Calu3 (cell line): ENCODE results near the gene C12orf56. TPM values are rescaled to one million over a fixed set of nuclear protein-coding genes. Genes with fewer than 3 reads are reported as not detected.
"Not testable (repeated sequence)": the region's sequence is repeated elsewhere in the genome, so short reads cannot be mapped to it uniquely, and the experiment has no call there.

Source experiments
- BruUV-seq: library from RNA; stranded (reverse); fragments of 400-500 nt; replicated peaks from 2 replicates; lab custom pipeline; 2021; lab: Mats Ljungman, UMichigan
- CTCF ChIA-PET: fragments of 300-600 bp; sonication (Branson Sonifier 250); formaldehyde crosslinking; loops from one replicate; lab custom pipeline; 2022; ENCODE audit warnings: antibody characterized with exemption; lab: Charles Lee
- DNase-seq: peaks from one replicate; pipeline ENCODE4 v3.0.0; 2022
- H3K27ac Mint-ChIP-seq: one replicate; pipeline ENCODE4 v1.8.0; 2022; ENCODE audit warnings: mixed read lengths; ENCODE audit not compliant: unreplicated experiment
- H3K27me3 Mint-ChIP-seq: one replicate; pipeline ENCODE4 v1.8.0; 2022; ENCODE audit warnings: mixed read lengths; ENCODE audit not compliant: unreplicated experiment
- H3K36me3 Mint-ChIP-seq: one replicate; pipeline ENCODE4 v1.8.0; 2022; ENCODE audit warnings: mild to moderate bottlenecking, moderate library complexity, mixed read lengths; ENCODE audit not compliant: insufficient read depth, unreplicated experiment
- H3K4me1 Mint-ChIP-seq: one replicate; pipeline ENCODE4 v1.8.0; 2022; ENCODE audit warnings: mild to moderate bottlenecking, low read depth, mixed read lengths; ENCODE audit not compliant: unreplicated experiment
- H3K4me3 Mint-ChIP-seq: one replicate; pipeline ENCODE4 v1.8.0; 2022; ENCODE audit warnings: mild to moderate bottlenecking, low read depth, moderate library complexity, mixed read lengths; ENCODE audit not compliant: unreplicated experiment
- H3K9me3 Mint-ChIP-seq: one replicate; pipeline ENCODE4 v1.8.0; 2022; ENCODE audit warnings: low read depth, mixed read lengths; ENCODE audit not compliant: unreplicated experiment
- intact Hi-C: fragments of 100-400 bp; cut with micrococcal nuclease; formaldehyde crosslinking; loops from one replicate; pipeline ENCODE4 v1.10.0; 2022; ENCODE audit not compliant: unreplicated experiment
- total RNA-seq: library from RNA; stranded (reverse); gene quantifications from 2 replicates; pipeline ENCODE4 v1.2.3, GENCODE V29; 2022
- TF ChIP-seq, protein P1 (sequence below): fragments of 200-600 bp; IDR thresholded peaks from one replicate; pipeline ENCODE4 v1.8.0; 2022; ENCODE audit warnings: antibody characterized with exemption; ENCODE audit not compliant: unreplicated experiment

The C12orf56 gene
- total RNA-seq, 1 experiment from 2014 or later: 4.7 TPM

DNA sequence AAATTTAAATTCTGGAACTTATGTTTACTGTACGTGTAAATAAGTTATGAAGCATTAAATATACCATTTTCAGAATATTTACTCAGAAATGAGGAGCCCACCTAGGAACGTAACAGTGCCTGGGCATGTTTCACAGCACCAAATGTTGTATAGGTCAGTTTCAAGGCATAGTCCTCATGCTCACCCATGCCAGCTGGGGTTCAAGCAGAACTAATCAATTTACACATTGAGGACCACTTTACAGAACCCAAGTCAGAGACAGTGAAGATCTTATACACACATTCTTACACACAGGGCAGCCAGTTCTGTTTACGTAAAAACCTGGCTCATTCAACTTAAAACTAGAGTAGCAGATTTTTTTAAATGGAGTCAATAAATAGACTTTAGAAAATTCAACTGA is 170.5 kb downstream of the C12orf56 start:
- CTCF ChIA-PET: no interaction called here
- BruUV-seq: no TSS peak
- DNase-seq: no peak
- Mint-ChIP-seq H3K9me3 (no peaks in the 10 kb centered on the region), H3K4me1 (peaks cover 6% of the 10 kb centered on the region), H3K27ac (no peak overlapping the region), H3K36me3 (peaks cover 22% of the 10 kb centered on the region), H3K27me3 (no peaks in the 10 kb centered on the region), H3K4me3 (no peak overlapping the region)
- TF ChIP-seq, protein P1, sequence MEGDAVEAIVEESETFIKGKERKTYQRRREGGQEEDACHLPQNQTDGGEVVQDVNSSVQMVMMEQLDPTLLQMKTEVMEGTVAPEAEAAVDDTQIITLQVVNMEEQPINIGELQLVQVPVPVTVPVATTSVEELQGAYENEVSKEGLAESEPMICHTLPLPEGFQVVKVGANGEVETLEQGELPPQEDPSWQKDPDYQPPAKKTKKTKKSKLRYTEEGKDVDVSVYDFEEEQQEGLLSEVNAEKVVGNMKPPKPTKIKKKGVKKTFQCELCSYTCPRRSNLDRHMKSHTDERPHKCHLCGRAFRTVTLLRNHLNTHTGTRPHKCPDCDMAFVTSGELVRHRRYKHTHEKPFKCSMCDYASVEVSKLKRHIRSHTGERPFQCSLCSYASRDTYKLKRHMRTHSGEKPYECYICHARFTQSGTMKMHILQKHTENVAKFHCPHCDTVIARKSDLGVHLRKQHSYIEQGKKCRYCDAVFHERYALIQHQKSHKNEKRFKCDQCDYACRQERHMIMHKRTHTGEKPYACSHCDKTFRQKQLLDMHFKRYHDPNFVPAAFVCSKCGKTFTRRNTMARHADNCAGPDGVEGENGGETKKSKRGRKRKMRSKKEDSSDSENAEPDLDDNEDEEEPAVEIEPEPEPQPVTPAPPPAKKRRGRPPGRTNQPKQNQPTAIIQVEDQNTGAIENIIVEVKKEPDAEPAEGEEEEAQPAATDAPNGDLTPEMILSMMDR: no peak
- intact Hi-C loops: loop anchor here (5.0 kb wide), 1 partner anchor 303 kb away; no protein-coding TSS in a partner anchor

DNA sequence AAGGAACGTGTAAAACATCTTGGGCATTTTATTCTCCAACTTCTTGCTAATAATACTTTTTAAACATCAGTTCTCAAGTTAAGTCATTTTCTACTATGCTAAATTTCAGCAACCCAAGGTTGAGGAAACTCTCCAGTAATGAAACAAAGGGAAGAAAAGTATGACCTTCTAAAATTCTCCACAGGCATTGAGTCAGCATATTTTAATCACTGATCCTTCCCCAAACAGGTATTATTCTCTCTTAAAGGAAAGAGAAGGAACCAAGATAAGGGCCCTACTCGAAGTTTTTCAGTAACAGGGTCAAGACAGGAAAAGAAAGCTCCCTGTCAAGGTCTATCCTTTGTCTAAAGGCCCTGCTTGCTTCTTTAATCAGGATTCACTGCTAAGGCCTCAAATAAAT is 171.4 kb downstream of the C12orf56 start:
- no peak overlapping the region for H3K27ac Mint-ChIP-seq
- BruUV-seq: no TSS peak
- peaks cover 22% of the 10 kb centered on the region for H3K36me3 Mint-ChIP-seq
- no peak for DNase-seq
- no peaks in the 10 kb centered on the region for H3K9me3 Mint-ChIP-seq
- H3K4me1 Mint-ChIP-seq: peaks cover 6% of the 10 kb centered on the region
- CTCF ChIA-PET: no interaction called here
- TF ChIP-seq, protein P1: no peak
- H3K4me3 Mint-ChIP-seq: no peak overlapping the region
- intact Hi-C loops: no loop called here
- no peaks in the 10 kb centered on the region for H3K27me3 Mint-ChIP-seq

DNA sequence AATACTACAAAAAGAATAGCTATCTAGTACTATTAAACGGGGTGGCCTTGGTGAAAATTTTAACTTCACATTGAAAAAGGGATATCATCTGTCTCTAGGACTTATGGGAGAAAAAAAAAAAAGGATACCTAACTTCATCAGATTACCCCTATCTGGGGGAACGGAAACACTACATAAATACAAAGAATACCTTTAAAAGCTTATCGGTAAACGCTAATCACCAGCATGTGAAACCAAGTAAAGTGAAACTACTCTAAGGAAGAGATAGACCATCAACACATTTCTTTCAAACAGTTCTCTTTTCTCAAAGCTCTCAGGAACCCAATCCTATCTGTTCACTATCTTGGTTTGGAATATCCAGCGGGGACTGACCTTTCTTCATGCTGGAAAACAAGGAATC is 172.0 kb downstream of the C12orf56 start:
- Mint-ChIP-seq H3K36me3 (peaks cover 22% of the 10 kb centered on the region), H3K27me3 (no peaks in the 10 kb centered on the region), H3K27ac (no peak overlapping the region), H3K9me3 (no peaks in the 10 kb centered on the region), H3K4me1 (peaks cover 6% of the 10 kb centered on the region), H3K4me3 (no peak overlapping the region)
- BruUV-seq: no TSS peak
- intact Hi-C loops: no loop called here
- TF ChIP-seq, protein P1: no peak
- CTCF ChIA-PET: interaction anchor here (0.6 to 0.7 kb wide), 2 partner anchors 11 to 28 kb away, joined by 3 read pairs; no protein-coding TSS in a partner anchor
- DNase-seq: no peak

DNA sequence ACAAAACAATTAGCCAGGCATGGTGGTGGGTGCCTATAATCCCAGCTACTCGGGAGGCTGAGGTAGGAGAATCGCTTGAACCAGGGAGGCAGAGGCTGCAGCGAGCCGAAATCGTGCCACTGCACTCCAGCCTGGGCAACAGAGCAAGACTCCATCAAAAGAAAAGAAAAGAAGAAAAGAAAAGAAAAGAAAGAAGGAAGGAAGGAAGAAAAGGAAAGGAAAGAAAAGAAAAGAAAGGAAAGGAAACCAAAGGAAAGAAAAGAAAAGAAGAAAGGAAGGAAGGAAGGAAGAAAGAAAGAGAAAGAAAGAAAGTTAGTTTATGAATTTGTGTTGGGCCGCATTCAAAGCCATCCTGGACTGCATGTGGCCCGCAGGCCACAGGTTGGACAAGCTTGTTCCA is 172.9 kb downstream of the C12orf56 start:
- H3K4me3 Mint-ChIP-seq, H3K27me3 Mint-ChIP-seq, H3K4me1 Mint-ChIP-seq, H3K27ac Mint-ChIP-seq, BruUV-seq, DNase-seq, H3K9me3 Mint-ChIP-seq, intact Hi-C loops: not testable (repeated sequence)
- CTCF ChIA-PET: interaction anchor here (0.5 kb wide), 1 partner anchor 246 kb away, joined by 4 read pairs; no protein-coding TSS in a partner anchor
- peaks cover 16% of the 10 kb centered on the region for H3K36me3 Mint-ChIP-seq

- no peak for DNase-seq
- H3K9me3 Mint-ChIP-seq: no peaks in the 10 kb centered on the region
- H3K4me1 Mint-ChIP-seq: peaks cover 6% of the 10 kb centered on the region
- TF ChIP-seq, protein P1: no peak
- no TSS peak for BruUV-seq
- intact Hi-C loops: no loop called here
- no peak overlapping the region for H3K27ac Mint-ChIP-seq
- H3K27me3 Mint-ChIP-seq: no peaks in the 10 kb centered on the region
- peaks cover 8% of the 10 kb centered on the region for H3K36me3 Mint-ChIP-seq
- CTCF ChIA-PET: no interaction called here
- H3K4me3 Mint-ChIP-seq: no peak overlapping the region
These were observed 174.3 kb downstream of the C12orf56 start for GRCh38 chr12:64216239-64216638.
